VCaP (cell line): Measurements from ENCODE around the gene ABI3BP.

Experiments used
- H3K27ac ChIP-seq: fragments of 450-650 bp; 2 replicates; pipeline ENCODE4 v1.5.1; 2017
- CTCF ChIP-seq: fragments of 450-650 bp; conservative IDR thresholded peaks from 2 replicates; pipeline ENCODE4 v1.5.1; 2017; ENCODE audit warnings: mild to moderate bottlenecking, moderate library complexity

The ABI3BP gene

GRCh38 chr3:100899440-100900091 is 93.7 kb downstream of the ABI3BP start:
- TF ChIP-seq CTCF: no peak
- no peak overlapping the region for H3K27ac ChIP-seq

- no peak for TF ChIP-seq CTCF
- no peak overlapping the region for H3K27ac ChIP-seq
Observed at GRCh38 chr3:100898681-100899080, 94.5 kb downstream of the ABI3BP start.

DNA sequence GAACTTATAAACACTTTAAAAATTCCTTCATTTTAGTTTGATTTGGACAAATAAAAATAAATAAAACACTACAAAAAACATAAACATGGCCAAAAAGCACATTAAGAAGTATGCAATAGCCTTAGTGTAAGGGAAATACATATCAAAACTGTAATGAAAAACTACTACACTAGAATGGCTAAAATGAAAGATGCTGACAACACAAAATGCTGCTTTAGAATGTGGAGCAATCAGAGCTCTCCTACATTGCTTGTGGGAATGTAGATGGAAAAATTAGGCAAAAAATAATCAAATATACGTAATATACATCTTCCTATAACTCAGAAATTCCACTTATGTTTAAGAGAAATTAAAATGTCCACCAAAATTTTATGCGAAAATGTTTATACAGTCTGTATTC is 96.2 kb downstream of the ABI3BP start:
- H3K27ac ChIP-seq: no peak overlapping the region
- no peak for TF ChIP-seq CTCF

GRCh38 chr3:100893590-100893989 is 99.6 kb downstream of the ABI3BP start:
- no peak overlapping the region for H3K27ac ChIP-seq
- TF ChIP-seq CTCF: 0 out of 2 replicates have a peak, but pooled peaks have one; percentile 17

DNA sequence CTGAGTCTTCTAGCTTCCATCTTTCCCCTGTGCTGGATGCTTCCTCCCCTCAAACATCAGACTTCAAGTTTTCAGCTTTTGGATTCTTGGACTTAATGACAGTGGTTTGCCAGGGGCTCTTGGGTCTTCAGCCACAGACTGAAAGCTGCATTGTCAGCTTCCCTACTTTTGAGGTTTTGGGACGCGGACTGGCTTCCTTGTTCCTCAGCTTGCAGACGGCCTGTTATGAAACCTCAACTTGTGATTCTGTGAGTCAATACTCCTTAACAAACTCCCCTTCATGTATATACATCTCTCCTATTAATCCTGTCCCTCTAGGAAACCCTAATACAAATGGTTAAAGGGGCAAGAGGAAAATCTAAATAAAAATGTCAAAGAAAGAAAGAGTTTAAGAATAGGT is 100.1 kb downstream of the ABI3BP start:
- no peak overlapping the region for H3K27ac ChIP-seq
- TF ChIP-seq CTCF: no peak

GRCh38 chr3:100891827-100892226 is 101.4 kb downstream of the ABI3BP start:
- no peak overlapping the region for H3K27ac ChIP-seq
- TF ChIP-seq CTCF: no peak

- H3K27ac ChIP-seq: no peak overlapping the region
- 0 out of 2 replicates have a peak, but pooled peaks have one; percentile 5 for TF ChIP-seq CTCF
Observed at GRCh38 chr3:100891033-100891432, 102.2 kb downstream of the ABI3BP start.
